HCT116 (cell line): Measurements from ENCODE around the gene ASIC3.

Experiments used
- EZH2 ChIP-seq: fragments of 200-600 bp; sonication (generic); IDR thresholded peaks from 2 replicates; pipeline ENCODE4 v1.6.1; 2017; ENCODE audit warnings: antibody characterized with exemption, mixed run types
- POLR2A ChIP-seq: IDR thresholded peaks from 2 replicates; pipeline ENCODE4 v1.7.0; 2011; ENCODE audit warnings: borderline replicate concordance; ENCODE audit not compliant: insufficient read depth, insufficient read length; ENCODE audit errors: extremely low read depth
- POLR2AphosphoS5 ChIP-seq: IDR thresholded peaks from 2 replicates; pipeline ENCODE4 v1.6.1; 2011; ENCODE audit warnings: mild to moderate bottlenecking, low read depth, low read length, moderate library complexity
- REST ChIP-seq: IDR thresholded peaks from 2 replicates; pipeline ENCODE4 v1.6.1; 2012; ENCODE audit warnings: low read depth
- TCF7L2 ChIP-seq: IDR thresholded peaks from 2 replicates; pipeline ENCODE4 v1.7.0; 2011; ENCODE audit warnings: borderline replicate concordance, inconsistent platforms; ENCODE audit not compliant: insufficient read depth, insufficient read length; ENCODE audit errors: extremely low read depth

GRCh38 chr7:151066273-151066974 lies 18.1 kb downstream of the ASIC3 start:
- TF ChIP-seq TCF7L2, result no peak
- no peak for TF ChIP-seq POLR2AphosphoS5
- TF ChIP-seq POLR2A, result no peak
- TF ChIP-seq EZH2, result no peak
- TF ChIP-seq REST, result no peak
